B cell (primary cell): ENCODE data around the gene MAPK10. TPM values are rescaled to one million over a fixed set of nuclear protein-coding genes. Genes with fewer than 3 reads are reported as not detected.

Source experiments
- ATAC-seq: fragments of 200-7000 bp; cut with Tn5 transposase; one replicate; pipeline ENCODE4 v1.10.0; 2021; ENCODE audit warnings: low read depth, mild to moderate bottlenecking, moderate number of reproducible peaks, moderate library complexity
- CTCF ChIA-PET: fragments of 350-600 bp; sonication (Branson Sonifier 250); formaldehyde crosslinking; loops from one replicate; lab custom pipeline; 2021; ENCODE audit warnings: antibody characterized with exemption, inconsistent platforms; lab: Charles Lee
- POLR2A ChIA-PET: fragments of 350-600 bp; sonication (Branson Sonifier 250); formaldehyde crosslinking; loops from one replicate; lab custom pipeline; 2021; ENCODE audit warnings: antibody characterized with exemption; lab: Charles Lee
- DNase-seq: peaks from one replicate; pipeline ENCODE4 v3.0.0; 2013
- H2AFZ ChIP-seq: 2 replicates; pipeline ENCODE4 v1.6.1; 2012; ENCODE audit warnings: mild to moderate bottlenecking, low read depth, low read length; ENCODE audit not compliant: insufficient read depth, poor library complexity, severe bottlenecking
- H3K27ac ChIP-seq, 2 donors: 1 replicate in 1 of 2; 2 replicates in 1 of 2; pipeline ENCODE4 v1.5.1; 2012 to 2013; ENCODE audit warnings: low read length in 2 of 2, mild to moderate bottlenecking in 2 of 2, moderate library complexity in 1 of 2
- H3K27me3 ChIP-seq, 4 experiments: fragments of 200-600 bp in 1 of 4; sonication (generic) in 1 of 4; replicated peaks in 1 of 4; 1 replicate in 2 of 4; 2 replicates in 2 of 4; pipeline versions ENCODE4 v1.6.1 to v1.7.0; 2013 to 2016; ENCODE audit warnings: low read length in 3 of 4, mild to moderate bottlenecking in 2 of 4, mixed read lengths in 1 of 4, moderate library complexity in 1 of 4; ENCODE audit not compliant: insufficient read depth in 4 of 4, control insufficient read depth in 3 of 4; ENCODE audit errors: control extremely low read depth in 1 of 4
- H3K36me3 ChIP-seq, 2 experiments: replicated peaks in 1 of 2; 1 replicate in 1 of 2; 2 replicates in 1 of 2; pipeline versions ENCODE4 v1.6.1 to v1.7.1; 2013; ENCODE audit warnings: low read length in 1 of 2; ENCODE audit not compliant: insufficient read depth in 2 of 2, control insufficient read depth in 1 of 2; ENCODE audit errors: control extremely low read depth in 1 of 2, extremely low read depth in 1 of 2
- H3K4me1 ChIP-seq, 2 donors: fragments of 200-600 bp in 1 of 2; sonication (generic) in 1 of 2; 1 replicate in 1 of 2; 2 replicates in 1 of 2; pipeline versions ENCODE4 v1.5.1 to v1.6.1; 2013 to 2017; ENCODE audit warnings: low read length in 2 of 2; ENCODE audit not compliant: control insufficient read depth in 2 of 2, insufficient read depth in 2 of 2
- H3K4me2 ChIP-seq: replicated peaks from 2 replicates; pipeline ENCODE3; 2012; ENCODE audit warnings: mild to moderate bottlenecking, low read depth, low read length; ENCODE audit not compliant: poor library complexity, severe bottlenecking
- H3K4me3 ChIP-seq, 5 experiments: fragments of 200-600 bp in 1 of 5; sonication (generic) in 1 of 5; 1 replicate in 3 of 5; 2 replicates in 2 of 5; pipeline versions ENCODE4 v1.5.1 to v1.7.0; 2011 to 2016; ENCODE audit warnings: low read length in 4 of 5, mild to moderate bottlenecking in 4 of 5, low read depth in 2 of 5, control low read depth in 1 of 5, moderate library complexity in 1 of 5; ENCODE audit not compliant: insufficient read depth in 1 of 5; ENCODE audit errors: control extremely low read depth in 1 of 5, extremely low read depth in 1 of 5
- H3K79me2 ChIP-seq: fragments of 200-600 bp; sonication (generic); one replicate; pipeline ENCODE4 v1.6.0; 2016; ENCODE audit warnings: low read length; ENCODE audit not compliant: control insufficient read depth, insufficient read depth
- H3K9ac ChIP-seq: fragments of 200-600 bp; sonication (generic); 2 replicates; pipeline ENCODE4 v1.6.1; 2017; ENCODE audit warnings: mild to moderate bottlenecking, low read length, moderate library complexity
- H3K9me3 ChIP-seq, 3 donors: one replicate each; pipeline versions ENCODE4 v1.6.1 to v1.7.1; 2013; ENCODE audit warnings: low read length in 2 of 3; ENCODE audit not compliant: control insufficient read depth in 2 of 3, insufficient read depth in 1 of 3; ENCODE audit errors: control extremely low read depth in 1 of 3
- H4K20me1 ChIP-seq: 2 replicates; pipeline ENCODE4 v1.6.0; 2012; ENCODE audit warnings: mild to moderate bottlenecking, low read length; ENCODE audit not compliant: insufficient read depth, control insufficient read depth, poor library complexity, severe bottlenecking
- H3K27ac Mint-ChIP-seq: one replicate; pipeline ENCODE4 v1.8.0; 2021; ENCODE audit warnings: mixed read lengths
- H3K27me3 Mint-ChIP-seq: one replicate; pipeline ENCODE4 v1.8.0; 2021; ENCODE audit warnings: mixed read lengths
- H3K4me1 Mint-ChIP-seq: one replicate; pipeline ENCODE4 v1.8.0; 2021; ENCODE audit warnings: mixed read lengths
- H3K4me3 Mint-ChIP-seq: one replicate; pipeline ENCODE4 v1.8.0; 2021; ENCODE audit warnings: mixed read lengths
- H3K9me3 Mint-ChIP-seq: one replicate; pipeline ENCODE4 v1.8.0; 2022; ENCODE audit warnings: mixed read lengths; ENCODE audit not compliant: insufficient read depth
- EZH2 ChIP-seq: IDR thresholded peaks from 2 replicates; pipeline ENCODE4 v1.6.1; 2012; ENCODE audit warnings: borderline replicate concordance, low read depth, mild to moderate bottlenecking, moderate library complexity, low read length; ENCODE audit not compliant: insufficient read depth, poor library complexity, severe bottlenecking
- WGBS: methylation state at CpG from one replicate; pipeline ENCODE4 v1.1.5; 2013; ENCODE audit warnings: missing lambda C conversion rate; ENCODE audit not compliant: insufficient coverage; 5-methylcytosine and 5-hydroxymethylcytosine counted together
- intact Hi-C: fragments of 100-400 bp; cut with micrococcal nuclease; formaldehyde crosslinking; loops from one replicate; pipeline ENCODE4 v1.10.0; 2022
- polyA plus RNA-seq: library from polyadenylated mRNA; depleted of rRNA; stranded (reverse); fragments of >200 nt; gene quantifications from 2 replicates; pipeline ENCODE4 v1.2.3, GENCODE V29; 2012
- total RNA-seq, 2 donors: library from RNA; stranded (reverse); fragments of 120-200 nt in 1 of 2; gene quantifications; 1 replicate in 1 of 2; 2 replicates in 1 of 2; pipeline versions ENCODE4 v1.2.3 to v1.2.4, GENCODE V29; 2013 to 2022
- TF ChIP-seq, protein P1 (sequence below): fragments of 200-600 bp; IDR thresholded peaks from one replicate; pipeline ENCODE4 v1.8.0; 2022; ENCODE audit warnings: antibody characterized with exemption, mild to moderate bottlenecking

Gene MAPK10
- total and polyA plus RNA-seq, 2 donors (not counting 1 experiment from before 2014, with no cell fraction given) = 0.03 to 3.1 TPM

DNA sequence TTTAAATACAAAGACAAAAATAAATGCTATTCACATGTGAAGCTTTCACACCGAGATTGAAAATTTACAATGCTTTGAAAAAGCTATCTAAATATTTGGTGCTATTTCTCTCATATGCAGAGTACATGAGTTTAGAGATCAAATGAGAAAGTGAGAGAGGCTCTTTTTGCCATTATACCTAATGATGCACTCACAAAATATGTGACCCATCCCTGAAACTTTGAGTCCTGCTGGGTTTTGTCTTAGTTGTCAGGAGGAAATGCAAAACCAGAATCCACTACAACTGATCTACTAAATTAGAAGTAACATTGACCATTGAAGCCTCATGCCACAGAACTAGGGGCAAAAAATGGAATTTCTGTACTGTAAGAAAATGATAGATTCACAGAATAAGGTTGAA is 251.7 kb downstream of the MAPK10 start:
- Histone ChIP-seq H3K4me3 (no peak overlapping the region), H3K36me3 (no peaks in the 10 kb centered on the region), H3K4me1 (no peaks in the 10 kb centered on the region), H3K27me3 (no peaks in the 10 kb centered on the region), H2AFZ (no peak overlapping the region), H3K9ac (no peak overlapping the region), H3K4me2 (no peak overlapping the region), H3K79me2 (no peaks in the 10 kb centered on the region), H3K27ac (no peak overlapping the region), H4K20me1 (no peaks in the 10 kb centered on the region), H3K9me3 (no peaks in the 10 kb centered on the region)
- TF ChIP-seq, protein P1, sequence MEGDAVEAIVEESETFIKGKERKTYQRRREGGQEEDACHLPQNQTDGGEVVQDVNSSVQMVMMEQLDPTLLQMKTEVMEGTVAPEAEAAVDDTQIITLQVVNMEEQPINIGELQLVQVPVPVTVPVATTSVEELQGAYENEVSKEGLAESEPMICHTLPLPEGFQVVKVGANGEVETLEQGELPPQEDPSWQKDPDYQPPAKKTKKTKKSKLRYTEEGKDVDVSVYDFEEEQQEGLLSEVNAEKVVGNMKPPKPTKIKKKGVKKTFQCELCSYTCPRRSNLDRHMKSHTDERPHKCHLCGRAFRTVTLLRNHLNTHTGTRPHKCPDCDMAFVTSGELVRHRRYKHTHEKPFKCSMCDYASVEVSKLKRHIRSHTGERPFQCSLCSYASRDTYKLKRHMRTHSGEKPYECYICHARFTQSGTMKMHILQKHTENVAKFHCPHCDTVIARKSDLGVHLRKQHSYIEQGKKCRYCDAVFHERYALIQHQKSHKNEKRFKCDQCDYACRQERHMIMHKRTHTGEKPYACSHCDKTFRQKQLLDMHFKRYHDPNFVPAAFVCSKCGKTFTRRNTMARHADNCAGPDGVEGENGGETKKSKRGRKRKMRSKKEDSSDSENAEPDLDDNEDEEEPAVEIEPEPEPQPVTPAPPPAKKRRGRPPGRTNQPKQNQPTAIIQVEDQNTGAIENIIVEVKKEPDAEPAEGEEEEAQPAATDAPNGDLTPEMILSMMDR = no peak
- no peak for TF ChIP-seq EZH2
- H3K27me3 Mint-ChIP-seq = no peaks in the 10 kb centered on the region
- no peak overlapping the region for H3K27ac Mint-ChIP-seq
- DNase-seq = no peak
- intact Hi-C loops = no loop called here
- ChIA-PET CTCF (no interaction called here), POLR2A (no interaction called here)
- ATAC-seq = no peak
- no CpG with 5 or more reads among the region's 1 CpG for WGBS
- H3K4me1 Mint-ChIP-seq = no peaks in the 10 kb centered on the region
- no peak overlapping the region for H3K4me3 Mint-ChIP-seq
- H3K9me3 Mint-ChIP-seq = peaks cover 8% of the 10 kb centered on the region

DNA sequence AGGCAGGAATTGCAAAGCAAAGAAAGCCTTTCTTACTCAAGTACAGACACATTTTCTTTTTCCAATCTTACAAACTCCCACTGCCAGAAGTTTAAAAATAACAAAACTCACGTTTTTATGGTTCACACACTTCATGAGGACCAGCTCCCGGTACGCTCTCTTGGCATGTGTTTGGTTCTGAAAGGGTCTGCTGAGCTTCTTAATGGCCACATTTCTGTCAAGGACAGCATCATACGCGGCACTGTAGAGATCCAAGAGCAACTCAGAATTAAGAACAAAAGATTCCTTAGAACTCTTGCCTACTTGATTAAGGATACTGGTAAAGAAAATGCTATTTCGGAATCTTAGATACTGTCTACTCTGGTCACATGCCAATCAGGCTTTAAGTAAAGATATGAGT is 252.7 kb downstream of the MAPK10 start:
- no peak for ATAC-seq

More for the DNA sequence above, 252.7 kb downstream of the MAPK10 start:
- TF ChIP-seq, protein P1 = no peak
- TF ChIP-seq EZH2 = no peak
- Histone ChIP-seq H3K27me3 (no peaks in the 10 kb centered on the region), H4K20me1 (no peaks in the 10 kb centered on the region), H2AFZ (no peak overlapping the region), H3K4me1 (no peaks in the 10 kb centered on the region), H3K27ac (no peak overlapping the region), H3K9ac (no peak overlapping the region), H3K4me3 (no peak overlapping the region), H3K9me3 (no peaks in the 10 kb centered on the region), H3K4me2 (no peak overlapping the region), H3K36me3 (no peaks in the 10 kb centered on the region), H3K79me2 (no peaks in the 10 kb centered on the region)
- POLR2A ChIA-PET = no interaction called here
- intact Hi-C loops = no loop called here
- CTCF ChIA-PET = no interaction called here
- H3K9me3 Mint-ChIP-seq = peaks cover 8% of the 10 kb centered on the region
- no peaks in the 10 kb centered on the region for H3K27me3 Mint-ChIP-seq
- WGBS = 93% methylated on average over 3 of the region's 6 CpGs
- H3K27ac Mint-ChIP-seq = no peak overlapping the region
- H3K4me1 Mint-ChIP-seq = no peaks in the 10 kb centered on the region
- H3K4me3 Mint-ChIP-seq = no peak overlapping the region
- DNase-seq = no peak
